Measurements from ENCODE around the gene DROSHA.

Gene DROSHA

DNA sequence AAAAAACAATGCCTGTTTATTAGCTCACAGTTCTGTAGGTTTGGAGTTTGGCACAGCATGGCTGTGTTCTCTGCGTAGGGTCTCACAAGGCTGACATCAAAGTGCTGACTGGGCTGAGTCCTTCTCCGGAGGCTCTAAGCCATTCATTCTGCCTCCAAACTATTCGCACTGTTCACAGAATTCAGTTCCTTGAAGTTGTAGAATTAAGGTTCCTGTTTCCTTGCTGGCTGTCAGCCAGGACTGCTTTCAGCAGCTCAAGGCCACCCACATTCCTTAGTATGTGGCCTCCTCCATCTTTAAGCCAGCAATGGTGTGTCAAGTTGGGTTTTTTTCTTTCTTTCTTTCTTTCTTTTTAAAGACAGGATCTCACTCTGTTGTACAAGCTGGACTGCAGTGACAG lies 176.6 kb downstream of the DROSHA start:
- no peak for DNase-seq (ENCODE audit: extremely low read depth in 1 of 2, low read depth in 1 of 2)
